Lung (tissue), 13 donors: ENCODE results near the gene MS4A4E. TPM values are rescaled to one million over a fixed set of nuclear protein-coding genes. Genes with fewer than 3 reads are reported as not detected.

Source experiments
- ATAC-seq: fragments of 200-7000 bp; cut with Tn5 transposase; one replicate; pipeline ENCODE4 v1.9.1; 2020; ENCODE audit warnings: moderate number of reproducible peaks; ENCODE audit not compliant: insufficient read depth, low FRiP score
- DNase-seq, 3 donors: peaks; one replicate each; pipeline ENCODE4 v3.0.0-alpha.2; 2013 to 2017
- H3K27ac ChIP-seq, 2 donors: one replicate each; pipeline ENCODE4 v1.5.1; 2013; ENCODE audit warnings: mild to moderate bottlenecking in 2 of 2, moderate library complexity in 2 of 2, control low read depth in 1 of 2, inconsistent platforms in 1 of 2, low read depth in 1 of 2, low read length in 1 of 2
- H3K27me3 ChIP-seq, 3 donors: one replicate each; pipeline ENCODE4 v1.5.1; 2013; ENCODE audit warnings: low read length in 2 of 3; ENCODE audit not compliant: control insufficient read depth in 3 of 3, insufficient read depth in 3 of 3
- H3K36me3 ChIP-seq, 4 donors: one replicate each; pipeline ENCODE4 v1.5.1; 2013; ENCODE audit warnings: low read length in 4 of 4, mild to moderate bottlenecking in 1 of 4, moderate library complexity in 1 of 4; ENCODE audit not compliant: control insufficient read depth in 4 of 4, insufficient read depth in 4 of 4
- H3K4me1 ChIP-seq, 5 donors: one replicate each; pipeline ENCODE4 v1.5.1; 2013; ENCODE audit warnings: low read length in 5 of 5, mild to moderate bottlenecking in 2 of 5, moderate library complexity in 1 of 5; ENCODE audit not compliant: control insufficient read depth in 5 of 5, insufficient read depth in 5 of 5
- H3K4me3 ChIP-seq: one replicate; pipeline ENCODE4 v1.5.1; 2013; ENCODE audit warnings: mild to moderate bottlenecking, control low read depth, moderate library complexity
- H3K9ac ChIP-seq, 2 donors: one replicate each; pipeline ENCODE4 v1.5.1; 2013; ENCODE audit warnings: low read length in 2 of 2, control low read depth in 1 of 2; ENCODE audit not compliant: insufficient read depth in 1 of 2
- H3K9me3 ChIP-seq, 4 donors: one replicate each; pipeline ENCODE4 v1.5.1; 2013; ENCODE audit warnings: low read length in 3 of 4, mild to moderate bottlenecking in 1 of 4, moderate library complexity in 1 of 4; ENCODE audit not compliant: control insufficient read depth in 4 of 4, insufficient read depth in 3 of 4
- CTCF ChIP-seq: IDR thresholded peaks from 2 replicates; pipeline ENCODE4 v1.5.1; 2012; ENCODE audit warnings: mild to moderate bottlenecking; ENCODE audit errors: control extremely low read depth, extremely low read depth
- WGBS, 2 donors: extraction: QIAGEN DNeasy Blood & Tissue Kit; methylation state at CpG; one replicate each; pipeline ENCODE4 v1.1.7; 2013; 5-methylcytosine and 5-hydroxymethylcytosine counted together
- polyA plus RNA-seq, 2 donors: library from polyadenylated mRNA; stranded (reverse); fragments of 200-250 nt; gene quantifications; one replicate each; pipeline ENCODE4 v1.2.1, GENCODE V29; 2013
- small RNA-seq: library from RNA; depleted of rRNA; stranded (forward); fragments of <200 nt; gene quantifications from one replicate; pipeline ENCODE3, GENCODE V24; 2014; ENCODE audit warnings: low replicate concordance
- total RNA-seq, 2 donors: library from RNA; depleted of rRNA in 1 of 2; stranded (reverse); fragments of >200 nt in 1 of 2; gene quantifications; one replicate each; pipeline ENCODE4 v1.2.1, GENCODE V29; 2014 to 2021
- donor health status: control.
- donor health status: control.
- donor health status: Bipolar disorder and iron deficiency.
- donor health status: healthy.
- donor health status: DM: yes; HTN: yes; CAD: no.

MS4A4E gene
- total and polyA plus RNA-seq, 4 donors: 0.33 to 3.9 (median 1.3) TPM

- Histone ChIP-seq H3K27ac (no peak overlapping the region), H3K9me3 (no peaks in the 10 kb centered on the region), H3K27me3 (no peaks in the 10 kb centered on the region), H3K4me3 (no peak overlapping the region), H3K36me3 (no peaks in the 10 kb centered on the region), H3K9ac (no peak overlapping the region), H3K4me1 (no peaks in the 10 kb centered on the region)
- no peak for ATAC-seq
- WGBS, 2 donors: 89 to 98% methylated on average over 1 of the region's 1 CpG
- TF ChIP-seq CTCF: no peak
- no peak for DNase-seq
Observed at GRCh38 chr11:60150279-60150678, 92.7 kb downstream of the MS4A4E start.

Small RNAs within 50 kb of the gene (small RNA-seq; reads per million reads assigned to genes)
- gene MIR6503: 0.06 reads per million

Other genes starting within 250 kb of the MS4A4E start
- not detected for gene OOSP4B, start 226.0 kb downstream of the MS4A4E start, total RNA-seq
- not detected for gene OOSP4B, start 226.0 kb downstream of the MS4A4E start, polyA plus RNA-seq
- gene OOSP2, start 202.7 kb downstream of the MS4A4E start, total RNA-seq: not detected
- not detected for gene OOSP2, start 202.7 kb downstream of the MS4A4E start, polyA plus RNA-seq
- 1 to 10 TPM in 1 of 2 donors, under 1 TPM in 1; 0.25 to 6.6 TPM for gene MS4A3, start 186.5 kb downstream of the MS4A4E start, total RNA-seq
- gene MS4A3, start 186.5 kb downstream of the MS4A4E start, polyA plus RNA-seq: 1 to 10 TPM in 1 of 2 donors, under 1 TPM in 1; 0.20 to 2.6 TPM
- gene MS4A2, start 154.5 kb downstream of the MS4A4E start, total RNA-seq: 1 to 10 TPM in 1 of 2 donors, under 1 TPM in 1; 0.57 to 8.5 TPM
- gene MS4A2, start 154.5 kb downstream of the MS4A4E start, polyA plus RNA-seq: under 1 TPM; 0.23 to 0.69 TPM
- 100 to 1,000 TPM in 1 of 2 donors, 10 to 100 TPM in 1; 79.7 to 106 TPM for gene MS4A6A, start 60.1 kb downstream of the MS4A4E start, total RNA-seq
- gene MS4A6A, start 60.1 kb downstream of the MS4A4E start, polyA plus RNA-seq: 100 to 1,000 TPM in 1 of 2 donors, 10 to 100 TPM in 1; 36.2 to 163 TPM
- 10 to 100 TPM; 11.1 to 50.0 TPM for gene MS4A4A, start 37.5 kb upstream of the MS4A4E start, total RNA-seq
- gene MS4A4A, start 37.5 kb upstream of the MS4A4E start, polyA plus RNA-seq: 100 to 1,000 TPM in 1 of 2 donors, 10 to 100 TPM in 1; 15.6 to 155 TPM
- gene MS4A6E, start 84.1 kb upstream of the MS4A4E start, total RNA-seq: 1 to 10 TPM in 1 of 2 donors, not detected in 1; 2.6 TPM
- gene MS4A6E, start 84.1 kb upstream of the MS4A4E start, polyA plus RNA-seq: 1 to 10 TPM in 1 of 2 donors, under 1 TPM in 1; 0.63 to 1.0 TPM
- gene MS4A7, start 135.4 kb upstream of the MS4A4E start, total RNA-seq: 100 to 1,000 TPM in 1 of 2 donors, 10 to 100 TPM in 1; 27.7 to 111 TPM
- gene MS4A7, start 135.4 kb upstream of the MS4A4E start, polyA plus RNA-seq: 10 to 100 TPM; 46.5 to 50.6 TPM
- 1 to 10 TPM in 1 of 2 donors, under 1 TPM in 1; 0.88 to 4.4 TPM for gene MS4A14, start 153.3 kb upstream of the MS4A4E start, total RNA-seq
- 1 to 10 TPM; 1.4 to 8.6 TPM for gene MS4A14, start 153.3 kb upstream of the MS4A4E start, polyA plus RNA-seq
- not detected for gene MS4A5, start 186.4 kb upstream of the MS4A4E start, total RNA-seq
- gene MS4A5, start 186.4 kb upstream of the MS4A4E start, polyA plus RNA-seq: not detected
- gene MS4A1, start 212.7 kb upstream of the MS4A4E start, total RNA-seq: 10 to 100 TPM in 1 of 2 donors, under 1 TPM in 1; 0.37 to 16.6 TPM
- gene MS4A1, start 212.7 kb upstream of the MS4A4E start, polyA plus RNA-seq: 1 to 10 TPM in 1 of 2 donors, under 1 TPM in 1; 0.85 to 5.1 TPM
- gene MS4A12, start 249.6 kb upstream of the MS4A4E start, total RNA-seq: not detected
- gene MS4A12, start 249.6 kb upstream of the MS4A4E start, polyA plus RNA-seq: not detected